HEK293 (cell line): ENCODE data around the gene CHERP.

Experiments
- ZNF350 ChIP-seq: fragments of 450-650 bp; formaldehyde crosslinking; IDR thresholded peaks from 2 replicates; pipeline ENCODE4 v1.5.0; 2017; ENCODE audit warnings: missing biosample characterization, mild to moderate bottlenecking, missing genetic modification characterization
- ZNF585B ChIP-seq: fragments of 450-650 bp; formaldehyde crosslinking; IDR thresholded peaks from 2 replicates; pipeline ENCODE4 v1.5.1; 2016; ENCODE audit warnings: missing biosample characterization, missing genetic modification characterization

- no peak for TF ChIP-seq ZNF585B
- no peak for TF ChIP-seq ZNF350 (tag by site-specific recombination)
These were observed 23.9 kb upstream of the CHERP start for GRCh38 chr19:16566161-16566560.
